Esophagus muscularis mucosa (tissue), 4 donors: ENCODE results near the gene ELFN1.

ENCODE experiments used
- EP300 ChIP-seq: sonication (generic); formaldehyde crosslinking; IDR thresholded peaks from one replicate; pipeline ENCODE4 v1.6.1; 2017; ENCODE audit warnings: antibody characterized with exemption
- POLR2A ChIP-seq: fragments of 450-650 bp; IDR thresholded peaks from one replicate; pipeline ENCODE4 v1.6.1; 2017; ENCODE audit warnings: antibody characterized with exemption, moderate library complexity, mild to moderate bottlenecking, low read depth
- TF ChIP-seq, protein P1 (sequence below), 3 experiments: fragments of 200-600 bp in 2 of 3; fragments of 450-650 bp in 1 of 3; sonication (generic) in 2 of 3; IDR thresholded peaks; one replicate each; pipeline ENCODE4 v1.5.1; 2017 to 2019; ENCODE audit warnings: antibody characterized with exemption in 3 of 3, mild to moderate bottlenecking in 2 of 3, moderate library complexity in 1 of 3

DNA sequence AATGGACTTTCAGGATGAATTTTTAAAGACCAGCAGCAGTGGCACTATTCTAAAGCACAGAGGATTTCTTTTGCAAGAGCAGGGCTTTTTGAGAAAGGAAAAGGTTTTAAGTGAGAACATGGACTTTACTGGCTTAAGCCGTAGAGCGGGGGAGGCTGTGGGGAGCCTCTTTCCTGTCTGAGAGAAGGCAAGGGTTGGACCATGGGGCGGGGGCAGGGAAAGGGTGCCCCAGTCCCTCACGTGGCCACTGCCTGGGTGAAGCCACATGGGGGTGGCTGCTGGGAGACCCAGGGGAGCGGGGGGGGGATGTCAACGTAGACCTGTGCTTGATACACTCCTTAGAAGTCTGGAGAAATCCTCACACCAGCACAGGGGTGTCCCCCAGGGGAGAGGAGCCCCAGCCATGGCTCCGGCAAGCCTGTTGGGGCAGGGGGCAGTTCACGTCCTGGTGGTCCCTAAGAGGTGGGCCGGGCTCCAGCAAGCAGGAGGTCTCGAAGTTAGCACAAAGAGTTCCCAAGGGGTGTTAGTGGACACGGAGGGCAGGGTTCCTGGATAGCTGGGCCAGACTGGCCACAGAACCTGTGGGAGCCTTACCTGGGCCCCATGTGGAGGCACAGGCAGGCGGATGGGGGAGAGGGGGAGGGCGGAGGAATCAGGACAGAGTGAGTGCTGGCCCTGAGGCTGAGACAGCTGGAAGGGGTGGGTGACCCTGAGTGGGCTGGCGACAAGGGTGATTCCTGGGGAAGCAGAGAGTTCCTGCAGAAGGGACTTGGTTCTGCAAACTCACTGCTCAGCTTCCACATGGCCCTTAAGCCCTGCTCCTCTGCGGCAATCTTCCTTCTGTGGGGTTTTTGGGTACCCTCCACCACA, 36.9 kb upstream of the ELFN1 start:
- TF ChIP-seq, protein P1, sequence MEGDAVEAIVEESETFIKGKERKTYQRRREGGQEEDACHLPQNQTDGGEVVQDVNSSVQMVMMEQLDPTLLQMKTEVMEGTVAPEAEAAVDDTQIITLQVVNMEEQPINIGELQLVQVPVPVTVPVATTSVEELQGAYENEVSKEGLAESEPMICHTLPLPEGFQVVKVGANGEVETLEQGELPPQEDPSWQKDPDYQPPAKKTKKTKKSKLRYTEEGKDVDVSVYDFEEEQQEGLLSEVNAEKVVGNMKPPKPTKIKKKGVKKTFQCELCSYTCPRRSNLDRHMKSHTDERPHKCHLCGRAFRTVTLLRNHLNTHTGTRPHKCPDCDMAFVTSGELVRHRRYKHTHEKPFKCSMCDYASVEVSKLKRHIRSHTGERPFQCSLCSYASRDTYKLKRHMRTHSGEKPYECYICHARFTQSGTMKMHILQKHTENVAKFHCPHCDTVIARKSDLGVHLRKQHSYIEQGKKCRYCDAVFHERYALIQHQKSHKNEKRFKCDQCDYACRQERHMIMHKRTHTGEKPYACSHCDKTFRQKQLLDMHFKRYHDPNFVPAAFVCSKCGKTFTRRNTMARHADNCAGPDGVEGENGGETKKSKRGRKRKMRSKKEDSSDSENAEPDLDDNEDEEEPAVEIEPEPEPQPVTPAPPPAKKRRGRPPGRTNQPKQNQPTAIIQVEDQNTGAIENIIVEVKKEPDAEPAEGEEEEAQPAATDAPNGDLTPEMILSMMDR (IDR thresholded peaks at IDR 0.05): no peak
- TF ChIP-seq POLR2A (no peak), EP300 (no peak)
